GM06990 (cell line): ENCODE measurements around the gene LZTR1.

Source experiments
- DNase-seq: peaks from one replicate; pipeline ENCODE4 v3.0.0-alpha.2; 2011; ENCODE audit not compliant: insufficient read length; ENCODE audit errors: extremely low read depth
- H3K27me3 ChIP-seq: replicated peaks from 2 replicates; pipeline ENCODE4 v1.6.0; 2011; ENCODE audit warnings: low read length; ENCODE audit not compliant: control insufficient read depth, insufficient read depth
- H3K36me3 ChIP-seq: 2 replicates; pipeline ENCODE4 v1.5.1; 2011; ENCODE audit warnings: low read length; ENCODE audit not compliant: control insufficient read depth, insufficient read depth
- H3K4me3 ChIP-seq: replicated peaks from 2 replicates; pipeline ENCODE4 v1.5.1; 2011; ENCODE audit warnings: low read depth, mild to moderate bottlenecking, control low read depth, low read length
- TF ChIP-seq, protein P1 (sequence below): IDR thresholded peaks from 2 replicates; pipeline ENCODE4 v1.5.1; 2011; ENCODE audit warnings: low read length, control low read depth, mild to moderate bottlenecking, inconsistent platforms; ENCODE audit not compliant: insufficient read depth, poor library complexity, severe bottlenecking

The LZTR1 gene

DNA sequence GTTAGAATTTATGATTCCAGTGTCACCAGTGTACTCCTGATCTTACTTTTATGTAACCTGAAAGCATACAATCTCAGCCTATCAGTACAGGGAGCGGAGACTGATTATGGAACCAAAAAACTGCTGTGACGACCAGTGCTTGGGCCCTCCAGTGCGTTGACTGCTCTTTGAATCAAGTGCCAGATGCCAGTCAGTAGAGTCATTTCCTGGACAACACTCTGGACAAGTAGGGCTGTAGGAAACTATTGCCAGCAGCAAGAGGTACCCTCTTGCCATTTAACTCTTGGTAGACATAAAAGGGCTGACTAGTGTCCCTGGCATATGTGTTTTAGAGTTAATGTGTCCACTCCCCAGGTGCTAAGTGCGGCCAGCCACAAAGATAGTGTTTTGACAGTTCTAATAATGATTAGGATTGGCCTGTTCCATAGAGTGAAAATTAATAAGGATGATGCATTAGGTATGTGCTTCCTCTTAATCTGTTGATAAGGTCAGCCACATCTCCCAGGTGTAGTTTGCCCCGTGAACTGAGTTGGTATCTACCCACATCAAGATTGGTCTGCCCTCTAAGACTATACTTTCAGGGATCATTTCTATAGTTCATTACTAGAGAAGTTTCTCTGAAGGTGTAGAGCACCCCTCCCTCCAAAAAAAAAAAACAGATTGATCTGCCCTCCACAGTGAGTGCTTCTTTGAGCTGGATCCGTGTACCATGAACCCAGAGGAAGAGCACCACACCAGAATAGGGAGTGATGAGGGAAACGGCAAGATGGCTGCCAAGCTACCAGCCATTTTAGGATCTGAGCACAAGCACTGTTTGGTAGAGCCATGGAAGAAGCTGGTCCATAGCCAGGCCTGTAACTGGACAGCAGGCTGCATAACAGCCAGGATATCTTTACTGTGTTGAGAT is 35.8 kb upstream of the LZTR1 start:
- H3K4me3 ChIP-seq = no peak overlapping the region
- H3K36me3 ChIP-seq = peaks cover 12% of the 10 kb centered on the region

DNA sequence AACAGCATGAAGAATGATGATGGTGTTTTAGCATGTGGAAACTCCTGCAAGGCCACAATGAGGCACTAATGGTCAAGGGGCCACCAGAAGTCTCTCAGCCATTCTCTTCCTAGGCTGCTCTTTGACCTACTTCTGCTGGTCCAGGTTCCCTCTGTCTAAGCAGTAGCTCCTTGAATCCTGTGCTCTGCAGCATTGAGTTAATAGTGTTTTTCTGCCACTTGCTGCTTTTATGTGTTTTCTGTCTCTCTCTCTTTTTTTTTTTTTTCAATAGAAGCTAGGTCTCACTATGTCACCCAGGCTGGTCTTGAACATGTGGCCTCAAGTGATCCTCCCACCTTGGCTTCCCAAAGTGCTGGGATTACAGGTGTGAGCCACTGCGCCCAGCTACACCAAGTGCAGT is 35.1 kb upstream of the LZTR1 start:
- TF ChIP-seq, protein P1, sequence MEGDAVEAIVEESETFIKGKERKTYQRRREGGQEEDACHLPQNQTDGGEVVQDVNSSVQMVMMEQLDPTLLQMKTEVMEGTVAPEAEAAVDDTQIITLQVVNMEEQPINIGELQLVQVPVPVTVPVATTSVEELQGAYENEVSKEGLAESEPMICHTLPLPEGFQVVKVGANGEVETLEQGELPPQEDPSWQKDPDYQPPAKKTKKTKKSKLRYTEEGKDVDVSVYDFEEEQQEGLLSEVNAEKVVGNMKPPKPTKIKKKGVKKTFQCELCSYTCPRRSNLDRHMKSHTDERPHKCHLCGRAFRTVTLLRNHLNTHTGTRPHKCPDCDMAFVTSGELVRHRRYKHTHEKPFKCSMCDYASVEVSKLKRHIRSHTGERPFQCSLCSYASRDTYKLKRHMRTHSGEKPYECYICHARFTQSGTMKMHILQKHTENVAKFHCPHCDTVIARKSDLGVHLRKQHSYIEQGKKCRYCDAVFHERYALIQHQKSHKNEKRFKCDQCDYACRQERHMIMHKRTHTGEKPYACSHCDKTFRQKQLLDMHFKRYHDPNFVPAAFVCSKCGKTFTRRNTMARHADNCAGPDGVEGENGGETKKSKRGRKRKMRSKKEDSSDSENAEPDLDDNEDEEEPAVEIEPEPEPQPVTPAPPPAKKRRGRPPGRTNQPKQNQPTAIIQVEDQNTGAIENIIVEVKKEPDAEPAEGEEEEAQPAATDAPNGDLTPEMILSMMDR = no peak
- no peak for DNase-seq
- Histone ChIP-seq H3K27me3 (no peaks in the 10 kb centered on the region), H3K4me3 (no peak overlapping the region), H3K36me3 (peaks cover 17% of the 10 kb centered on the region)

More for the DNA sequence above, 35.8 kb upstream of the LZTR1 start:
- no peak for DNase-seq
- TF ChIP-seq, protein P1 = no peak
- H3K27me3 ChIP-seq = no peaks in the 10 kb centered on the region

DNA sequence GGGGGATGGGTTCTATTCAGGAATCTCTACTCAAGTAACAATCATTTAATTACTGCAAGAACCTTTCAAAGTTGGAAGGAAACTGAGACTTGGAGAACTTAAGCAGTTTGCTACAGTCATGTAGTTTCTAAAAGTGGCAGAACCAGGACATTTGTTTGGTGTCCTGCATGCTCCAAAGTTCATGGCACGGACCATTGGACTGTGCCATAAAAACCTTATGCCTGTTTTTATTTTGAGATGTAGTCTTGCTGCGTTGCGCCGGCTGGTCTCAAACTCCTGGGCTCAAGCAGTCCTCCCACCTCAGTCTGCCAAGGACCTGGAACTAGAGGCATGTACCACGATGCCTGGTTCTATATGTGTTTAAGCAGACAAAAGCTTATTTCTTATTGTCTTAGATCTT is 33.6 kb upstream of the LZTR1 start:
- H3K27me3 ChIP-seq = no peaks in the 10 kb centered on the region
- peaks cover 21% of the 10 kb centered on the region for H3K36me3 ChIP-seq
- TF ChIP-seq, protein P1 = no peak
- DNase-seq = no peak
- no peak overlapping the region for H3K4me3 ChIP-seq

DNA sequence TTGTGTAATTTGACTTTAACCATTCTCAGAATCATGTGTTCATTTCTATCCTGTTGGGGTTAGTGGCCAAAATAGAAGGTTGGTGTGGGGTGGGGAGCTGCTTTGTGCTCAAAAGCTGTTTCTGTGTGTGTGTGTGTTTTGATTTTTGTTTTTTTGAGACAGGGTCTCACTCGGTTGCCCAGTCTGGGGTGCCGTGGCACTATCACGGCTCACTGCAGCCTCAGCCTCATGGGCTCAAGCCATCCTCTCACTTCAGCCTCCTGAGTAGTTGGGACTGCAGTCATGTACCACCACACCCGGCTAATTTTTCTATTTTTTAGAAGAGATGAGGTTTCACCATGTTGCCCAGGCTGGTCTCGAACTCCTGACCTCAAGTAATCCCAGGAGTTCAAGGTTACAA is 33.1 kb upstream of the LZTR1 start:
- H3K27me3 ChIP-seq = no peaks in the 10 kb centered on the region
- H3K36me3 ChIP-seq = peaks cover 25% of the 10 kb centered on the region
- no peak overlapping the region for H3K4me3 ChIP-seq
- TF ChIP-seq, protein P1 = no peak
- no peak for DNase-seq

DNA sequence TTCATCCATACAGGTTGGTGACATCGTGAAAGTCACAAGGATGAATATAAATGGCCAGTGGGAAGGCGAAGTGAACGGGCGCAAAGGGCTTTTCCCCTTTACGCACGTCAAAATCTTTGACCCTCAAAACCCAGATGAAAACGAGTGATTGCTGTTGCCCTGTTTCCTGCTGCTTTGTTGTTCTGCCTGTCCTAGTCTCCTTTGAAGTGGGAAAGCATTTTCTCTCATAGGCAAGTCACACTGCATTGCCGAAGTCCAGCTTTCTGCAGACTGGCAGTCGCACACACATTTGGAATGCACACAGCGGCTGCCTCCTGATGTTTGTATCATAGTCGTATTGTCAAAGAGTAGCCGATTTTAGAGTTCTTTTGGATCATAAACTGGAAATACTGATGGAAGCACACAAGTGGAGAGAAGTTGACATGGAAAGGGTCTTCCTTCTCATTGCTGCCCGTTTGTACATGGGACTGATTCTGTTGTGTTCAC is 32.4 kb upstream of the LZTR1 start:
- TF ChIP-seq, protein P1 = no peak
- no peaks in the 10 kb centered on the region for H3K27me3 ChIP-seq
- H3K36me3 ChIP-seq = peaks cover 27% of the 10 kb centered on the region
- DNase-seq = no peak
- H3K4me3 ChIP-seq = no peak overlapping the region
